Keratinocyte (primary cell): ENCODE data around the gene ZBTB46. TPM values are rescaled to one million over a fixed set of nuclear protein-coding genes. Genes with fewer than 3 reads are reported as not detected.

Experiments
- DNase-seq: peaks from one replicate; pipeline ENCODE4 v3.0.0-alpha.2; 2011; ENCODE audit warnings: low read depth, missing footprints, low spot score
- FAIRE-seq: peaks from 2 replicates; lab custom pipeline; 2011; peaks lifted over from hg19 to GRCh38; lab: Jason Lieb, UNC
- H2AFZ ChIP-seq: 2 replicates; pipeline ENCODE4 v1.6.0; 2012; ENCODE audit warnings: low read length, control low read depth, inconsistent platforms; ENCODE audit not compliant: control insufficient read depth
- H3K27ac ChIP-seq: 2 replicates; pipeline ENCODE4 v1.5.1; 2011; ENCODE audit warnings: low read length; ENCODE audit not compliant: control insufficient read depth, insufficient read depth
- H3K27me3 ChIP-seq: 3 replicates; pipeline ENCODE4 v1.6.0; 2011; ENCODE audit warnings: low read length; ENCODE audit not compliant: control insufficient read depth, insufficient read depth; ENCODE audit errors: extremely low read depth
- H3K36me3 ChIP-seq, 2 experiments: 2 replicates in 1 of 2; 3 replicates in 1 of 2; pipeline ENCODE4 v1.5.1; 2011; ENCODE audit warnings: low read length in 2 of 2, mild to moderate bottlenecking in 1 of 2; ENCODE audit not compliant: control insufficient read depth in 2 of 2, insufficient read depth in 2 of 2; ENCODE audit errors: extremely low read depth in 1 of 2
- H3K4me1 ChIP-seq: 3 replicates; pipeline ENCODE4 v1.5.1; 2011; ENCODE audit warnings: low read length; ENCODE audit not compliant: control insufficient read depth, insufficient read depth; ENCODE audit errors: extremely low read depth
- H3K4me2 ChIP-seq: 3 replicates; pipeline ENCODE4 v1.6.0; 2011; ENCODE audit warnings: low read depth, low read length; ENCODE audit not compliant: control insufficient read depth, insufficient read depth; ENCODE audit errors: extremely low read depth
- H3K4me3 ChIP-seq, 3 experiments: fragments of 200-600 bp in 1 of 3; sonication (generic) in 1 of 3; 2 replicates in 2 of 3; 3 replicates in 1 of 3; pipeline ENCODE4 v1.5.1; 2011 to 2016; ENCODE audit warnings: low read length in 3 of 3, mild to moderate bottlenecking in 3 of 3, control low read depth in 2 of 3, inconsistent platforms in 1 of 3, low read depth in 1 of 3, mixed read lengths in 1 of 3, mixed run types in 1 of 3, moderate library complexity in 1 of 3; ENCODE audit not compliant: control insufficient read depth in 2 of 3, insufficient read depth in 2 of 3; ENCODE audit errors: extremely low read depth in 1 of 3
- H3K79me2 ChIP-seq: 2 replicates; pipeline ENCODE4 v1.6.0; 2012; ENCODE audit warnings: low read length; ENCODE audit not compliant: control insufficient read depth, insufficient read depth
- H3K9ac ChIP-seq: 3 replicates; pipeline ENCODE4 v1.6.0; 2011; ENCODE audit warnings: low read length; ENCODE audit not compliant: control insufficient read depth, insufficient read depth; ENCODE audit errors: extremely low read depth
- H3K9me1 ChIP-seq: 3 replicates; pipeline ENCODE4 v1.6.0; 2011; ENCODE audit warnings: low read length; ENCODE audit not compliant: control insufficient read depth, insufficient read depth; ENCODE audit errors: extremely low read depth
- H3K9me3 ChIP-seq: 2 replicates; pipeline ENCODE4 v1.5.1; 2012; ENCODE audit warnings: low read depth, low read length; ENCODE audit not compliant: control insufficient read depth
- H4K20me1 ChIP-seq: 3 replicates; pipeline ENCODE4 v1.6.0; 2011; ENCODE audit warnings: low read length; ENCODE audit not compliant: control insufficient read depth, insufficient read depth; ENCODE audit errors: extremely low read depth
- CTCF ChIP-seq, 3 experiments: IDR thresholded peaks in 1 of 3; conservative IDR thresholded peaks in 1 of 3; optimal IDR thresholded peaks in 1 of 3; 2 replicates in 2 of 3; 3 replicates in 1 of 3; pipeline versions ENCODE3 to v1.5.1; 2011; ENCODE audit warnings: low read length in 3 of 3, mild to moderate bottlenecking in 3 of 3, moderate library complexity in 2 of 3, control low read depth in 1 of 3, inconsistent platforms in 1 of 3; ENCODE audit not compliant: insufficient read depth in 2 of 3; ENCODE audit errors: extremely low read depth in 1 of 3
- EZH2 ChIP-seq: IDR thresholded peaks from one replicate; pipeline ENCODE4 v1.6.1; 2012; ENCODE audit warnings: inconsistent platforms, mild to moderate bottlenecking, low read length, moderate library complexity
- dilution Hi-C: fragments of 300-500 bp; cut with MboI; formaldehyde crosslinking; loops from one replicate; pipeline ENCODE4 v1.7.0; 2020; ENCODE audit warnings: low sequenced_read_pairs; ENCODE audit not compliant: extremely low pct_ligation_motif_present
- polyA plus RNA-seq, 5 experiments: library from polyadenylated mRNA; depleted of rRNA in 3 of 5; stranded (reverse) in 3 of 5; stranded (forward) in 1 of 5; unstranded in 1 of 5; fragments of >200 nt; gene quantifications; 1 replicate in 1 of 5; 2 replicates in 3 of 5; 3 replicates in 1 of 5; pipeline versions ENCODE4 v1.2.1 to v1.2.3, GENCODE V29; 2011 to 2012; ENCODE audit warnings: missing spikeins in 2 of 5, low read depth in 1 of 5, low replicate concordance in 1 of 5

Gene ZBTB46
- polyA plus RNA-seq, 1 donor (not counting 4 experiments of a cell fraction or from before 2014, with no cell fraction given), result 0.12 TPM

DNA sequence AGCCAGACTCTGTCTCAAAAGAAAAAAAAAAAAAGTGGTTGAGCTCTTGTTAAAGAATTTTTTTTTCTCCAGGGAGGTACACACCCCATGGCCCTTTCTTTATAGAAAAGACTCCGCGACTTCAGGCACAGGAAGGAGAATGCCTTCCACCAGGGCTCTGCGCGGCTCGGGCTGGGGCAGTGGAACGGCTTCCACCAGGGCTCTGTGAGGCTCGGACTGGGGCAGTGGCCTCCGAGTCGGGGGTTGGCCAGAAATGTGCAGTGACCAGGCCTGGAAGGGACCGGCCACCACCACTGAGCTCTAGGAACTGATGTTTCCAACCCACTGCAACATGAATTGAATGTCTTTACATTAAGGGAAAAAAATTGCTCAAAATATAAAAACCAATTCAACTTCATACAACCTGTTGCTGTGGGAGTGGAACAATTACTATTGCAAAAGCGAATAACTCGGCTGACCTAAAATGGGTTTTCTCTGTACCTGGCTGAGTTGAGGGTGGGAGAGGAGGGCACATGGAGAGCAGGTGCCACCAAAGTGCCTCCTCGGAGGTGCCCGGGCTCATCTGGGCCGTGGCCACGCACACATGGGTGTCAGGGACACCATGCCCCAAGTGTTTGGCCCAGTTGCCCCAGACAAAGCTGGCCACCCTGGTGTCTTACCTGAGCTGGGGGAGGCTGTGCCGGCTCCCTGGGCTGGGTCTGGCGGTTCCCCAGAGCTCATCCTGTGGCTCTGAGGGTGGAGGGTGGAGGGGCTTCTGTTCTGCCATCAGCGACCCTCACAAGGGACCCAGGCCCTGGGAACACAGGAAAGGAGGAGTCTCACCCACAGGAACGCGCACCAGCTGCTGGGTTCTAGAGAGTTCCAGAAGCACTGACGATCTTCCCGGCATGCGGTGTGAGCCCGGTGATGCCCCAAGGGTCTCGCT, 62.2 kb downstream of the ZBTB46 start:
- peaks cover 8% of the 10 kb centered on the region for H3K27me3 ChIP-seq
- FAIRE-seq (no peak), DNase-seq (no peak)
- H3K79me2 ChIP-seq, result no peaks in the 10 kb centered on the region
- no peaks in the 10 kb centered on the region for H3K9me3 ChIP-seq
- H3K36me3 ChIP-seq, result no peaks in the 10 kb centered on the region
- H2AFZ ChIP-seq, result no peak overlapping the region
- H3K4me3 ChIP-seq, result no peak overlapping the region
- TF ChIP-seq EZH2 (no peak), CTCF (optimal IDR thresholded peaks at IDR 0.05 in 1 of 3, IDR thresholded peaks at IDR 0.05 in 1 of 3, conservative IDR thresholded peaks at IDR 0.05 in 1 of 3; ENCODE audit: extremely low read depth in 1 of 3, insufficient read depth in 2 of 3, low read length in 3 of 3) (no peak)
- no peak overlapping the region for H3K27ac ChIP-seq
- no peaks in the 10 kb centered on the region for H3K9me1 ChIP-seq
- H3K4me2 ChIP-seq, result no peak overlapping the region
- dilution Hi-C loops, result no loop called here
- no peaks in the 10 kb centered on the region for H4K20me1 ChIP-seq
- H3K4me1 ChIP-seq, result peaks cover 7% of the 10 kb centered on the region
- H3K9ac ChIP-seq, result no peak overlapping the region

- H3K79me2 ChIP-seq, result no peaks in the 10 kb centered on the region
- H3K36me3 ChIP-seq, result no peaks in the 10 kb centered on the region
- H4K20me1 ChIP-seq, result no peaks in the 10 kb centered on the region
- H3K27me3 ChIP-seq, result peaks cover 8% of the 10 kb centered on the region
- no peak overlapping the region for H2AFZ ChIP-seq
- FAIRE-seq, result no peak
- H3K4me3 ChIP-seq, result no peak overlapping the region
- TF ChIP-seq EZH2 (no peak), CTCF (optimal IDR thresholded peaks at IDR 0.05 in 1 of 3, IDR thresholded peaks at IDR 0.05 in 1 of 3, conservative IDR thresholded peaks at IDR 0.05 in 1 of 3; ENCODE audit: extremely low read depth in 1 of 3, insufficient read depth in 2 of 3, low read length in 3 of 3) (no peak)
- H3K9ac ChIP-seq, result no peak overlapping the region
- no peaks in the 10 kb centered on the region for H3K9me1 ChIP-seq
- DNase-seq, result no peak
- dilution Hi-C loops, result no loop called here
- no peaks in the 10 kb centered on the region for H3K9me3 ChIP-seq
- H3K27ac ChIP-seq, result no peak overlapping the region
- H3K4me2 ChIP-seq, result no peak overlapping the region
- H3K4me1 ChIP-seq, result peaks cover 4% of the 10 kb centered on the region
Observed at GRCh38 chr20:63767886-63768285, 63.2 kb downstream of the ZBTB46 start.
